HG02642 (cell line): ENCODE results near the gene NFATC1.
"Not testable (repeated sequence)": the region's sequence is repeated elsewhere in the genome, so short reads cannot be mapped to it uniquely, and the experiment has no call there.

Source experiments
- ATAC-seq: cut with Tn5 transposase; IDR thresholded peaks from one replicate; pipeline ENCODE4 v1.9.1; 2021; ENCODE audit warnings: mild to moderate bottlenecking; ENCODE audit not compliant: unreplicated experiment, poor library complexity

Gene NFATC1

GRCh38 chr18:79468119-79468789 is 72.5 kb downstream of the NFATC1 start:
- ATAC-seq, result no peak

- ATAC-seq, result no peak
These were observed 73.6 kb downstream of the NFATC1 start for GRCh38 chr18:79469309-79469708.

GRCh38 chr18:79469751-79470505 is 74.2 kb downstream of the NFATC1 start:
- ATAC-seq, result no peak

GRCh38 chr18:79470547-79470946 is 74.8 kb downstream of the NFATC1 start:
- no peak for ATAC-seq

GRCh38 chr18:79471046-79471445 is 75.3 kb downstream of the NFATC1 start:
- no peak for ATAC-seq

- ATAC-seq, result no peak
These were observed 75.9 kb downstream of the NFATC1 start for GRCh38 chr18:79471597-79471996.

GRCh38 chr18:79472176-79472575 is 76.4 kb downstream of the NFATC1 start:
- ATAC-seq, result no peak

- no peak for ATAC-seq
These were observed 77.2 kb downstream of the NFATC1 start for GRCh38 chr18:79472946-79473345.

- ATAC-seq, result no peak
These were observed 80.5 kb downstream of the NFATC1 start for GRCh38 chr18:79476031-79476917.

GRCh38 chr18:79476918-79477571 is 81.3 kb downstream of the NFATC1 start:
- ATAC-seq, result no peak

GRCh38 chr18:79477711-79478483 is 82.2 kb downstream of the NFATC1 start:
- no peak for ATAC-seq

GRCh38 chr18:79478484-79479115 is 82.9 kb downstream of the NFATC1 start:
- no peak for ATAC-seq

- no peak for ATAC-seq
These were observed 83.5 kb downstream of the NFATC1 start for GRCh38 chr18:79479116-79479760.

- no peak for ATAC-seq
These were observed 84.0 kb downstream of the NFATC1 start for GRCh38 chr18:79479761-79480161.

- no peak for ATAC-seq
These were observed 84.7 kb downstream of the NFATC1 start for GRCh38 chr18:79480171-79481045.

GRCh38 chr18:79481046-79481790 is 85.5 kb downstream of the NFATC1 start:
- ATAC-seq, result no peak

GRCh38 chr18:79483393-79483792 is 87.7 kb downstream of the NFATC1 start:
- not testable (repeated sequence) for ATAC-seq
